Ovary (tissue), 3 donors: Measurements from ENCODE around the gene CARMIL1.

Source experiments
- CTCF ChIP-seq, 3 donors: fragments of 450-650 bp in 2 of 3; fragments of 200-600 bp in 1 of 3; IDR thresholded peaks; one replicate each; pipeline versions ENCODE4 v1.5.1 to v1.8.0; 2016 to 2022; ENCODE audit warnings: antibody characterized with exemption in 3 of 3, mild to moderate bottlenecking in 1 of 3
- EP300 ChIP-seq: sonication (generic); formaldehyde crosslinking; IDR thresholded peaks from one replicate; pipeline ENCODE4 v1.6.1; 2017; ENCODE audit warnings: antibody characterized with exemption
- POLR2A ChIP-seq: fragments of 450-650 bp; IDR thresholded peaks from one replicate; pipeline ENCODE4 v1.6.1; 2017; ENCODE audit warnings: antibody characterized with exemption, mild to moderate bottlenecking, moderate library complexity
- donor health status: DM: no; HTN: no; CAD: no.

- TF ChIP-seq CTCF (IDR thresholded peaks at IDR 0.05) (no peak), POLR2A (no peak), EP300 (no peak)
These were observed 218.3 kb downstream of the CARMIL1 start for GRCh38 chr6:25497383-25498040.
